Stomach smooth muscle (tissue), 2 donors: ENCODE measurements around the gene OSBP2.

Experiments
- H3K27ac ChIP-seq: one replicate; pipeline ENCODE4 v1.7.0; 2013; ENCODE audit warnings: mild to moderate bottlenecking, low read length, inconsistent platforms
- H3K27me3 ChIP-seq, 2 donors: one replicate each; pipeline ENCODE4 v1.7.0; 2013; ENCODE audit warnings: low read length in 2 of 2; ENCODE audit not compliant: insufficient read depth in 2 of 2, control insufficient read depth in 1 of 2
- H3K36me3 ChIP-seq, 2 donors: one replicate each; pipeline ENCODE4 v1.7.0; 2013; ENCODE audit warnings: low read length in 2 of 2; ENCODE audit not compliant: control insufficient read depth in 2 of 2, insufficient read depth in 2 of 2
- H3K4me1 ChIP-seq: one replicate; pipeline ENCODE4 v1.7.0; 2013; ENCODE audit warnings: low read length; ENCODE audit not compliant: control insufficient read depth, insufficient read depth
- H3K4me3 ChIP-seq, 2 donors: one replicate each; pipeline ENCODE4 v1.7.0; 2013; ENCODE audit warnings: low read length in 2 of 2
- H3K9ac ChIP-seq, 2 donors: one replicate each; pipeline ENCODE4 v1.7.0; 2013; ENCODE audit warnings: low read length in 2 of 2, mild to moderate bottlenecking in 1 of 2
- H3K9me3 ChIP-seq, 2 donors: one replicate each; pipeline ENCODE4 v1.7.0; 2013; ENCODE audit warnings: low read length in 2 of 2; ENCODE audit not compliant: control insufficient read depth in 2 of 2
- donor health status: healthy.
- donor health status: Pancreatic carcinoma.

Gene OSBP2

GRCh38 chr22:30804626-30805025 is 110.0 kb downstream of the OSBP2 start:
- Histone ChIP-seq H3K27me3 (peaks cover 6 to 8% of the 10 kb centered on the region in 2 donors), H3K9me3 (no peaks in the 10 kb centered on the region), H3K36me3 (no peaks in the 10 kb centered on the region), H3K27ac (no peak overlapping the region), H3K9ac (no peak overlapping the region), H3K4me1 (peaks cover 15% of the 10 kb centered on the region), H3K4me3 (no peak overlapping the region)

- Histone ChIP-seq H3K36me3 (no peaks in the 10 kb centered on the region), H3K4me3 (no peak overlapping the region), H3K4me1 (peaks cover 15% of the 10 kb centered on the region), H3K9me3 (no peaks in the 10 kb centered on the region), H3K9ac (no peak overlapping the region), H3K27ac (no peak overlapping the region), H3K27me3 (peaks cover 2 to 3% of the 10 kb centered on the region in 2 donors)
These were observed 111.8 kb downstream of the OSBP2 start for GRCh38 chr22:30806391-30806861.

GRCh38 chr22:30809086-30809485 is 114.4 kb downstream of the OSBP2 start:
- peaks cover 0 to 3% of the 10 kb centered on the region in 2 donors for H3K27me3 ChIP-seq
- no peaks in the 10 kb centered on the region for H3K36me3 ChIP-seq
- H3K9me3 ChIP-seq = no peaks in the 10 kb centered on the region
- H3K4me1 ChIP-seq = no peaks in the 10 kb centered on the region
- no peak overlapping the region for H3K9ac ChIP-seq
- no peak overlapping the region for H3K27ac ChIP-seq
- no peak overlapping the region for H3K4me3 ChIP-seq

GRCh38 chr22:30810105-30810504 is 115.4 kb downstream of the OSBP2 start:
- peaks cover 0 to 3% of the 10 kb centered on the region in 2 donors for H3K27me3 ChIP-seq
- no peak overlapping the region for H3K4me3 ChIP-seq
- no peaks in the 10 kb centered on the region for H3K36me3 ChIP-seq
- H3K9ac ChIP-seq = no peak overlapping the region
- H3K4me1 ChIP-seq = no peaks in the 10 kb centered on the region
- H3K9me3 ChIP-seq = no peaks in the 10 kb centered on the region
- H3K27ac ChIP-seq = no peak overlapping the region

DNA sequence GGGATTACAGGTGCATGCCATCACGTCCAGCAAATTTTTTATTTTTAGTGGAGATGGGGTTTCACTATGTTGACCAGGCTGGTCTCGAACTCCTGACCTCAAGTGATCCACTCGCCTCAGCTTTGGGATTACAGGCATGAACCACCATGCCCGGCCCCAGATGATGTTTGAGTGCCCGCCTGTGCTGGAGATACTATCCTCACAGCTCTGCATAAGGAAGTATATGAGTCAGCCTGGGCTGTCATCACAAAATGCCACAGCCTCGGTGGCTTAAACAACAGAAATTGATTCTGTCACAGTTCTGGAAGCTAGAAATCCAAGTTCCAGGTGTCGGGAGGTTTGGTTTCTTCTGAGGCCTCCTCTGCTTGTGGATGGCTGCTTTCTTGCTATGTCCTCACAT is 119.3 kb downstream of the OSBP2 start:
- no peak overlapping the region for H3K27ac ChIP-seq
- no peaks in the 10 kb centered on the region for H3K9me3 ChIP-seq
- no peak overlapping the region for H3K4me3 ChIP-seq
- no peak overlapping the region for H3K9ac ChIP-seq
- no peaks in the 10 kb centered on the region for H3K27me3 ChIP-seq
- no peaks in the 10 kb centered on the region for H3K4me1 ChIP-seq
- H3K36me3 ChIP-seq = no peaks in the 10 kb centered on the region

- Histone ChIP-seq H3K36me3 (no peaks in the 10 kb centered on the region), H3K4me3 (no peak overlapping the region), H3K27ac (no peak overlapping the region), H3K27me3 (peaks cover 4 to 13% of the 10 kb centered on the region in 2 donors), H3K9ac (no peak overlapping the region), H3K9me3 (no peaks in the 10 kb centered on the region), H3K4me1 (no peaks in the 10 kb centered on the region)
These were observed 121.7 kb downstream of the OSBP2 start for GRCh38 chr22:30816413-30816812.

DNA sequence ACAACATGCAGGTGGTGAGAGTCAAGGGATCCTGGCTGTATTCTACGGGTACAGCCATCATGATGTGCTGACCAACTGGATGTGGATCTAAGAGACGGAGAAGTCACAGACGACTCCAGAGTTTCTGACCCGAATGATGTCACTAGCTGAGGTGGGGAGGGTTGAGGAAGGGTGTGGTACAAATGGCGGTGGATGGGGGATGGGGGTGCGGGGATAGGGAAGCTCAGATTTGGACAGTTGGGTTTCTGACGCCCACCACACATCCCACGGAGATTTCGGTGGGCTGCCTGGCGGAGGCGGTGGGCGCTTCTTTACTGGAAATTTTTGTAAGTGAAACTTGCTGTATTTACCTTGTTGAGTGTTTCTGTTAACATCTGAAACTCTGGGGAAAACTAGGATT is 126.7 kb downstream of the OSBP2 start:
- H3K27ac ChIP-seq = no peak overlapping the region
- no peak overlapping the region for H3K9ac ChIP-seq
- H3K9me3 ChIP-seq = no peaks in the 10 kb centered on the region
- H3K4me3 ChIP-seq = no peak overlapping the region
- peaks cover 26 to 37% of the 10 kb centered on the region in 2 donors for H3K27me3 ChIP-seq
- H3K4me1 ChIP-seq = peaks cover 8% of the 10 kb centered on the region
- H3K36me3 ChIP-seq = no peaks in the 10 kb centered on the region

DNA sequence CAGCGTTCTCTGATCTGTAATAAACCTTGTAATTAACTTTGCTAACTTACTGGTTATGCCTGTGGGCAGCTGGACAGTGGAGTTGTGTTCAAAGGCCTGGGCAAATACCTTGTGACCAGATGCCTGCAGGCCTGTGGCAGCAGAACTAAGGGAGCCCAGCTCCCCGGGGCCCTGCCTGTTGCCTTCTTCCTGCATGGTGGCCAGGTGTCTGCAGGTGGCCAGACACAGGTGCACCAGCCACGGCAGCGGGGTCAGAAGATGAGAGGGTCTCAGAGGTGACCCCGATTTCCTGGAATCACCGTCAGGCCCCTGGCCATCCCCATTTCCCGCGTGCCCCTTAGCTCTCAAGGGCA is 127.2 kb downstream of the OSBP2 start:
- H3K9me3 ChIP-seq = no peaks in the 10 kb centered on the region
- H3K36me3 ChIP-seq = no peaks in the 10 kb centered on the region
- H3K9ac ChIP-seq = no peak overlapping the region
- H3K27me3 ChIP-seq = peaks cover 26 to 37% of the 10 kb centered on the region in 2 donors
- H3K4me3 ChIP-seq = peak overlapping the region in 1 of 2 donors; percentile 66
- no peak overlapping the region for H3K27ac ChIP-seq
- H3K4me1 ChIP-seq = peaks cover 8% of the 10 kb centered on the region

GRCh38 chr22:30822216-30823014 is 127.7 kb downstream of the OSBP2 start:
- Histone ChIP-seq H3K4me1 (peaks cover 8% of the 10 kb centered on the region), H3K27ac (no peak overlapping the region), H3K36me3 (no peaks in the 10 kb centered on the region), H3K9me3 (no peaks in the 10 kb centered on the region), H3K4me3 (peak overlapping the region in 1 of 2 donors; percentile 66), H3K9ac (no peak overlapping the region), H3K27me3 (peaks cover 26 to 37% of the 10 kb centered on the region in 2 donors)

DNA sequence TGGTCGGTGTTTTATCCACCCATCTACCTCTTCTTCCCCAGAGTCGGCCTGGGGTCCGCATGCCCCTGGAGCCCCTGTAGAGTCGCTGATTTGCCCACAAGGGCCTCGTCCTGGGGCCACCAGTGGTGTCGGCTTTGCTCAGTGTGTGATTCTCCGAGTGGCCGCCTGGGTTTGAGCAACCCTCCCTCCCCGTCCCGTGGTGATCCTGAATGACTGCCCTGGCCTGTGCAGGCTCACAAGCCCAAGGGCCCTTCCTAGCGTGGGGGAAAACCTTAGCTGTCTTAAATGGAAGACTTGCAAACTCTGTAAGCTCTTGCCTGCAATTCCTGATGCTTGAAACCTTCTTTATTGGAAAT is 128.3 kb downstream of the OSBP2 start:
- Histone ChIP-seq H3K9ac (no peak overlapping the region), H3K27ac (no peak overlapping the region)

DNA sequence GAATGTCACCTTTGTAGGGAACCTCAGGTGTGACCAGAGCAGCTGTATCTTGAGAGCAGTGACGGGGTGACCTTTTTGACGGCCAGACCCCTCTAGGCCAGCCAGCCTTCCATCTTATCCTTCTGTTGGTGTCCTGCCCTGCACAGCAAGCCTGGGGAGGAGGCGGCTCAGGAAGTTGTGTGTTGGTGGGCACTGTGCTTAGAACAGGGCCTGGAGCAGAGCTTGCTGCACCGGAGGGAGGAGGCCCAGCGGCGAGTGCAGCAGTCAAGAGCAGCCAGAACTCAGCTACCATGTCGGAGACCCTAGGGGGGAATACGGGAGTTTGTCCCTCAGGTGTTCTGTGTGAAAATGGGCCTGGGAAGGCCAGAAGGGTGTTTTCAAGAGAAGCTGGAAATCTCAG is 129.4 kb downstream of the OSBP2 start:
- Histone ChIP-seq H3K27me3 (peaks cover 26 to 37% of the 10 kb centered on the region in 2 donors), H3K9me3 (no peaks in the 10 kb centered on the region), H3K4me3 (no peak overlapping the region), H3K27ac (no peak overlapping the region), H3K4me1 (peaks cover 8% of the 10 kb centered on the region), H3K36me3 (no peaks in the 10 kb centered on the region), H3K9ac (no peak overlapping the region)

More for the DNA sequence above, 128.3 kb downstream of the OSBP2 start:
- H3K4me3 ChIP-seq = no peak overlapping the region
- no peaks in the 10 kb centered on the region for H3K36me3 ChIP-seq
- peaks cover 8% of the 10 kb centered on the region for H3K4me1 ChIP-seq
- H3K27me3 ChIP-seq = peaks cover 26 to 37% of the 10 kb centered on the region in 2 donors
- no peaks in the 10 kb centered on the region for H3K9me3 ChIP-seq
